DOHH2 (cell line): ENCODE data around the gene WNT8B.

Source experiments
- CTCF ChIP-seq: fragments of 200-600 bp; sonication (generic); IDR thresholded peaks from one replicate; pipeline ENCODE4 v1.5.1; 2014; ENCODE audit warnings: antibody characterized with exemption, mild to moderate bottlenecking, low read depth, low read length; ENCODE audit not compliant: poor library complexity, severe bottlenecking
- EZH2phosphoT487 ChIP-seq: fragments of 200-600 bp; sonication (generic); IDR thresholded peaks from 2 replicates; pipeline ENCODE4 v1.6.1; 2017; ENCODE audit warnings: borderline replicate concordance, mild to moderate bottlenecking, antibody characterized with exemption, low read length, moderate library complexity, mixed read lengths

GRCh38 chr10:100419911-100420449 lies 42.8 kb upstream of the WNT8B start:
- TF ChIP-seq CTCF: no peak
- no peak for TF ChIP-seq EZH2phosphoT487
